IMR-90 (cell line): ENCODE measurements around the gene SPNS1. TPM values are rescaled to one million over a fixed set of nuclear protein-coding genes. Genes with fewer than 3 reads are reported as not detected.

Experiments
- ATAC-seq: fragments of 200-7000 bp; cut with Tn5 transposase; 2 replicates; pipeline ENCODE4 v1.9.1; 2020; ENCODE audit warnings: low read depth, mild to moderate bottlenecking, moderate library complexity
- BruUV-seq: library from RNA; stranded (reverse); fragments of 400-500 nt; replicated peaks from 2 replicates; lab custom pipeline; 2021; lab: Mats Ljungman, UMichigan
- CTCF ChIA-PET: fragments of 300-600 bp; formaldehyde crosslinking; extraction: SDS; loops from one replicate; lab custom pipeline; 2021; ENCODE audit warnings: antibody characterized with exemption; lab: Yijun Ruan, JAX
- POLR2A ChIA-PET: fragments of 300-600 bp; sonication (Branson Sonifier 250); formaldehyde crosslinking; loops from one replicate; lab custom pipeline; 2022; ENCODE audit warnings: antibody characterized with exemption; ENCODE audit not compliant: unreplicated experiment; lab: Charles Lee
- DNase-seq: peaks from one replicate; pipeline ENCODE4 v3.0.0; 2013
- H2AFZ ChIP-seq: replicated peaks from 2 replicates; pipeline ENCODE3; 2013; ENCODE audit warnings: low read length, mild to moderate bottlenecking; ENCODE audit not compliant: poor library complexity
- H2AK5ac ChIP-seq: 2 replicates; pipeline ENCODE4 v1.6.1; 2013; ENCODE audit warnings: low read depth, low read length, inconsistent platforms
- H2AK9ac ChIP-seq: replicated peaks from 2 replicates; pipeline ENCODE3; 2013; ENCODE audit warnings: mild to moderate bottlenecking, low read depth, low read length, moderate library complexity; ENCODE audit not compliant: poor library complexity
- H2BK120ac ChIP-seq: 2 replicates; pipeline ENCODE4 v1.6.1; 2013; ENCODE audit warnings: low read depth, low read length, inconsistent platforms
- H2BK15ac ChIP-seq: 3 replicates; pipeline ENCODE4 v1.6.1; 2013; ENCODE audit warnings: low read depth, low read length, inconsistent platforms
- H2BK20ac ChIP-seq: 2 replicates; pipeline ENCODE4 v1.6.1; 2013; ENCODE audit warnings: low read depth, mild to moderate bottlenecking, inconsistent platforms, low read length, moderate library complexity
- H2BK5ac ChIP-seq: 2 replicates; pipeline ENCODE4 v1.6.1; 2013; ENCODE audit warnings: mild to moderate bottlenecking, low read depth, low read length, inconsistent platforms; ENCODE audit not compliant: poor library complexity, severe bottlenecking
- H3K14ac ChIP-seq: replicated peaks from 2 replicates; pipeline ENCODE4 v1.6.1; 2013; ENCODE audit warnings: low read depth, low read length, inconsistent platforms
- H3K18ac ChIP-seq: 2 replicates; pipeline ENCODE4 v1.6.1; 2013; ENCODE audit warnings: low read depth, low read length, control low read depth
- H3K23ac ChIP-seq: 2 replicates; pipeline ENCODE4 v1.6.1; 2013; ENCODE audit warnings: low read depth, low read length, inconsistent platforms
- H3K27ac ChIP-seq: 2 replicates; pipeline ENCODE4 v1.5.1; 2013; ENCODE audit warnings: mild to moderate bottlenecking, control low read depth, low read length; ENCODE audit not compliant: insufficient read depth
- H3K27me3 ChIP-seq: 2 replicates; pipeline ENCODE4 v1.6.1; 2013; ENCODE audit warnings: low read length; ENCODE audit not compliant: control insufficient read depth, insufficient read depth
- H3K36me3 ChIP-seq: 2 replicates; pipeline ENCODE4 v1.6.1; 2013; ENCODE audit warnings: low read length, mixed read lengths; ENCODE audit not compliant: control insufficient read depth, insufficient read depth
- H3K4ac ChIP-seq: 2 replicates; pipeline ENCODE4 v1.6.1; 2013; ENCODE audit warnings: low read depth, low read length, inconsistent platforms
- H3K4me1 ChIP-seq: 2 replicates; pipeline ENCODE4 v1.6.1; 2013; ENCODE audit warnings: low read length, mixed read lengths; ENCODE audit not compliant: control insufficient read depth, insufficient read depth
- H3K4me2 ChIP-seq: 2 replicates; pipeline ENCODE4 v1.6.1; 2013; ENCODE audit warnings: low read depth, mild to moderate bottlenecking, control low read depth, low read length, moderate library complexity
- H3K4me3 ChIP-seq: 2 replicates; pipeline ENCODE4 v1.5.1; 2013; ENCODE audit warnings: low read depth, mild to moderate bottlenecking, control low read depth, low read length, moderate library complexity; ENCODE audit not compliant: insufficient read depth
- H3K56ac ChIP-seq: 2 replicates; pipeline ENCODE4 v1.6.1; 2013; ENCODE audit warnings: low read length, inconsistent platforms; ENCODE audit not compliant: insufficient read depth; ENCODE audit errors: extremely low read depth
- H3K79me1 ChIP-seq, 2 experiments: 2 replicates each; pipeline ENCODE4 v1.6.1; 2013; ENCODE audit warnings: low read length in 2 of 2, inconsistent platforms in 1 of 2, low read depth in 1 of 2
- H3K9ac ChIP-seq: 2 replicates; pipeline ENCODE4 v1.6.1; 2013; ENCODE audit warnings: low read depth, low read length, control low read depth
- H3K9me1 ChIP-seq: 2 replicates; pipeline ENCODE4 v1.6.1; 2013; ENCODE audit warnings: low read length, inconsistent platforms; ENCODE audit not compliant: insufficient read depth
- H3K9me3 ChIP-seq: 2 replicates; pipeline ENCODE4 v1.6.1; 2013; ENCODE audit warnings: low read length; ENCODE audit not compliant: control insufficient read depth, insufficient read depth
- H4K20me1 ChIP-seq: 2 replicates; pipeline ENCODE4 v1.6.1; 2013; ENCODE audit warnings: low read length, inconsistent platforms; ENCODE audit not compliant: insufficient read depth
- H4K5ac ChIP-seq: 2 replicates; pipeline ENCODE4 v1.6.1; 2013; ENCODE audit warnings: mild to moderate bottlenecking, low read depth, low read length, control low read depth
- H4K8ac ChIP-seq, 2 experiments: 2 replicates each; pipeline ENCODE4 v1.6.1; 2013; ENCODE audit warnings: low read depth in 2 of 2, low read length in 2 of 2, control low read depth in 1 of 2, inconsistent platforms in 1 of 2
- H4K91ac ChIP-seq: 2 replicates; pipeline ENCODE4 v1.6.1; 2013; ENCODE audit warnings: low read depth, low read length, inconsistent platforms; ENCODE audit not compliant: insufficient read depth
- BHLHE40 ChIP-seq: fragments of 150-350 bp; IDR thresholded peaks from 2 replicates; pipeline ENCODE4 v1.6.1; 2016; ENCODE audit warnings: mild to moderate bottlenecking, low read depth, low read length
- CEBPB ChIP-seq: IDR thresholded peaks from 2 replicates; pipeline ENCODE4 v1.6.1; 2012; ENCODE audit warnings: low read depth, low read length, improper control_type of control experiment
- CHD1 ChIP-seq: IDR thresholded peaks from 2 replicates; pipeline ENCODE4 v1.6.1; 2012; ENCODE audit warnings: low read depth, low read length, improper control_type of control experiment
- CTCF ChIP-seq: conservative IDR thresholded peaks from 2 replicates; pipeline ENCODE4 v1.5.1; 2012; ENCODE audit warnings: mild to moderate bottlenecking, low read depth, low read length, improper control_type of control experiment
- ELK1 ChIP-seq: fragments of 150-350 bp; IDR thresholded peaks from 2 replicates; pipeline ENCODE4 v1.6.1; 2016; ENCODE audit warnings: low read depth, mild to moderate bottlenecking, low read length, moderate library complexity, borderline replicate concordance
- FOS ChIP-seq: fragments of 150-350 bp; IDR thresholded peaks from 2 replicates; pipeline ENCODE4 v1.6.1; 2016; ENCODE audit warnings: low read depth, low read length
- MXI1 ChIP-seq: IDR thresholded peaks from 2 replicates; pipeline ENCODE4 v1.6.1; 2012; ENCODE audit warnings: low read depth, mild to moderate bottlenecking, low read length, moderate library complexity, borderline replicate concordance
- POLR2A ChIP-seq: IDR thresholded peaks from 2 replicates; pipeline ENCODE4 v1.6.1; 2012; ENCODE audit warnings: mild to moderate bottlenecking, low read depth, low read length
- RAD21 ChIP-seq: IDR thresholded peaks from 2 replicates; pipeline ENCODE4 v1.6.1; 2012; ENCODE audit warnings: low read length, improper control_type of control experiment
- RCOR1 ChIP-seq: IDR thresholded peaks from 2 replicates; pipeline ENCODE4 v1.6.1; 2012; ENCODE audit warnings: mild to moderate bottlenecking, low read length, improper control_type of control experiment; ENCODE audit not compliant: insufficient replicate concordance
- RFX5 ChIP-seq: IDR thresholded peaks from 2 replicates; pipeline ENCODE4 v1.8.0; 2012; ENCODE audit warnings: low read depth, mild to moderate bottlenecking, low read length, moderate library complexity
- WGBS, 2 experiments: methylation state at CpG; one replicate each; pipeline versions ENCODE4 v1.1.5 to v1.1.7; 2013; ENCODE audit warnings: missing lambda C conversion rate in 2 of 2; ENCODE audit not compliant: insufficient read length in 1 of 2; ENCODE audit errors: extremely low coverage in 2 of 2; 5-methylcytosine and 5-hydroxymethylcytosine counted together
- dilution Hi-C: fragments of 300-500 bp; cut with HindIII; formaldehyde crosslinking; loops from one replicate; pipeline ENCODE4 v1.14.3; 2018; ENCODE audit warnings: low sequenced_read_pairs; ENCODE audit not compliant: unreplicated experiment
- in situ Hi-C: fragments of 300-500 bp; cut with MboI; formaldehyde crosslinking; loops from 3 replicates; pipeline ENCODE4 v1.14.3; 2019; ENCODE audit warnings: low sequenced_read_pairs, inconsistent platforms, mixed read lengths
- intact Hi-C: fragments of 100-400 bp; cut with micrococcal nuclease; formaldehyde crosslinking; loops from 2 replicates; pipeline ENCODE4 v1.10.0; 2022
- polyA plus RNA-seq, 3 experiments: library from polyadenylated mRNA; depleted of rRNA; stranded (reverse); fragments of >200 nt; gene quantifications; 2 replicates each; pipeline ENCODE4 v1.2.3, GENCODE V29; 2012; ENCODE audit warnings: low replicate concordance in 1 of 3
- total RNA-seq: library from RNA; depleted of rRNA; stranded (reverse); fragments of >200 nt; gene quantifications from 2 replicates; pipeline ENCODE4 v1.2.3, GENCODE V29; 2012

The SPNS1 gene
- total and polyA plus RNA-seq, 2 of the 4 experiments (the other 2 are of a cell fraction): 4.7 to 37.3 TPM

DNA sequence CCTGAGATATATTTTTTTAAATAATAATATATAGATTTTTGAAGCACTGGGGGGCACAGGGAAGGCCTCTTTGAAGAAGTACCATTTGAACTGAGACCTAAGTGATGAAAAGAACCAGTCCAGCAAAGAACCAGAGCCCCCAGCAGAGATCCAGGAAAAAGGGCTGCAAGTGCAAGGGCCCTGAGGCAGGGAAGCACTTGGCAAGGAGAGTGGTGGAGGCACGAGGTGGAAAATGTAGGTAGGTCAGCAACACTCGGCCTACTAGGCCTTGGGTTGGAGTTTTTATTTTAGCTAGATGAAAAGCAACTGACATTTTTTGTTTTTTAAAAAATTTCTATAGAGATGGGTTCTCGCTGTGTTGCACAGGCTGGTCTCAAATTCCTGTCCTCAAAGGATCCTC, 44.4 kb upstream of the SPNS1 start:
- H3K23ac ChIP-seq: no peak overlapping the region
- WGBS, 2 experiments: 88% methylated on average over 1 of the region's 3 CpGs; no CpG with 5 or more reads in 1 of the 2 experiments
- H2BK5ac ChIP-seq: no peak overlapping the region
- H2AK5ac ChIP-seq: no peak overlapping the region
- ChIA-PET CTCF (no interaction called here), POLR2A (no interaction called here)
- no peaks in the 10 kb centered on the region for H3K9me1 ChIP-seq
- TF ChIP-seq RCOR1 (no peak), MXI1 (no peak), ELK1 (no peak), BHLHE40 (no peak), RAD21 (no peak), RFX5 (no peak), CEBPB (no peak), CTCF (no peak), FOS (no peak), POLR2A (no peak), CHD1 (no peak)
- no peak overlapping the region for H3K14ac ChIP-seq
- no peak overlapping the region for H3K27ac ChIP-seq
- no peak overlapping the region for H3K4me2 ChIP-seq
- H3K36me3 ChIP-seq: no peaks in the 10 kb centered on the region
- no peaks in the 10 kb centered on the region for H4K20me1 ChIP-seq
- DNase-seq (no peak), ATAC-seq (no peak)
- no peak overlapping the region for H2BK15ac ChIP-seq
- no peak overlapping the region for H3K4ac ChIP-seq
- dilution Hi-C loops: no loop called here
- H2BK20ac ChIP-seq: no peak overlapping the region
- no peak overlapping the region for H3K18ac ChIP-seq
- H2AK9ac ChIP-seq: no peak overlapping the region
- no peak overlapping the region for H4K8ac ChIP-seq
- BruUV-seq: no TSS peak
- no peak overlapping the region for H2BK120ac ChIP-seq
- peaks cover 7% of the 10 kb centered on the region; the same call in 1 of the 2 replicates for H3K27me3 ChIP-seq
- no peak overlapping the region for H3K9ac ChIP-seq
- no peak overlapping the region for H3K4me3 ChIP-seq
- no peak overlapping the region for H2AFZ ChIP-seq
- H3K56ac ChIP-seq: no peak overlapping the region
- intact Hi-C loops: no loop called here
- no peaks in the 10 kb centered on the region for H3K9me3 ChIP-seq
- no peak overlapping the region for H4K91ac ChIP-seq
- no peaks in the 10 kb centered on the region for H3K4me1 ChIP-seq
- in situ Hi-C loops: no loop called here
- H3K79me1 ChIP-seq: peaks cover 0 to 4% of the 10 kb centered on the region in 2 experiments; a peak in 1 of 4 replicates
- no peak overlapping the region for H4K5ac ChIP-seq
